HG02981 (cell line): ENCODE measurements around the gene RIOX2.
"Not testable (repeated sequence)": the region's sequence is repeated elsewhere in the genome, so short reads cannot be mapped to it uniquely, and the experiment has no call there.

Source experiments
- ATAC-seq: cut with Tn5 transposase; IDR thresholded peaks from one replicate; pipeline ENCODE4 v1.9.1; 2021; ENCODE audit warnings: mild to moderate bottlenecking, moderate library complexity; ENCODE audit not compliant: unreplicated experiment

The RIOX2 gene

GRCh38 chr3:97971679-97972567, at the start of gene RIOX2:
Gene RIOX2, minus strand, starts transcription at chr3:97972431. Its CDS starts 4,838 bp downstream, at chr3:97967593.
- ATAC-seq = peak; percentile 92

- ATAC-seq = no peak
Measured at GRCh38 chr3:98020412-98020811, 48.2 kb upstream of the RIOX2 start.

- ATAC-seq = no peak
Measured at GRCh38 chr3:98018301-98018700, 46.1 kb upstream of the RIOX2 start.

GRCh38 chr3:98014268-98014585, 42.0 kb upstream of the RIOX2 start:
- no peak for ATAC-seq

- no peak for ATAC-seq
Measured at GRCh38 chr3:98013411-98014267, 41.4 kb upstream of the RIOX2 start.

- ATAC-seq = no peak
Measured at GRCh38 chr3:98012979-98013378, 40.7 kb upstream of the RIOX2 start.

- ATAC-seq = not testable (repeated sequence)
Measured at GRCh38 chr3:98010883-98011449, 38.7 kb upstream of the RIOX2 start.

- ATAC-seq = no peak
Measured at GRCh38 chr3:98010194-98010882, 38.1 kb upstream of the RIOX2 start.

GRCh38 chr3:98008855-98009254, 36.6 kb upstream of the RIOX2 start:
- ATAC-seq = peak; percentile 38

GRCh38 chr3:98005438-98005837, 33.2 kb upstream of the RIOX2 start:
- ATAC-seq = no peak

GRCh38 chr3:98004721-98005120, 32.5 kb upstream of the RIOX2 start:
- ATAC-seq = no peak

GRCh38 chr3:98003306-98003969, 31.2 kb upstream of the RIOX2 start:
- ATAC-seq = peak; percentile 81

GRCh38 chr3:98002717-98003116, 30.5 kb upstream of the RIOX2 start:
- no peak for ATAC-seq

GRCh38 chr3:97999994-98000393, 27.8 kb upstream of the RIOX2 start:
- no peak for ATAC-seq

- ATAC-seq = no peak
Measured at GRCh38 chr3:97999103-97999502, 26.9 kb upstream of the RIOX2 start.

GRCh38 chr3:97996988-97997387, 24.8 kb upstream of the RIOX2 start:
- ATAC-seq = no peak

- ATAC-seq = no peak
Measured at GRCh38 chr3:97994328-97994945, 22.2 kb upstream of the RIOX2 start.

- no peak for ATAC-seq
Measured at GRCh38 chr3:97993526-97993925, 21.3 kb upstream of the RIOX2 start.

- ATAC-seq = no peak
Measured at GRCh38 chr3:97992547-97993173, 20.4 kb upstream of the RIOX2 start.

- no peak for ATAC-seq
Measured at GRCh38 chr3:97991293-97991682, 19.1 kb upstream of the RIOX2 start.
